NT2/D1 (cell line): ENCODE results near the gene ZNF91.

Source experiments
- SUZ12 ChIP-seq: IDR thresholded peaks from 2 replicates; pipeline ENCODE4 v1.6.1; 2011; ENCODE audit not compliant: insufficient read length, insufficient read depth; ENCODE audit errors: extremely low read depth
- YY1 ChIP-seq: IDR thresholded peaks from 2 replicates; pipeline ENCODE4 v1.6.1; 2011; ENCODE audit not compliant: insufficient read length, insufficient read depth
- ZNF274 ChIP-seq: IDR thresholded peaks from 2 replicates; pipeline ENCODE4 v1.6.1; 2011; ENCODE audit warnings: mild to moderate bottlenecking, low read depth, low read length

GRCh38 chr19:23318143-23318542, 77.1 kb downstream of the ZNF91 start:
- TF ChIP-seq YY1 (no peak), ZNF274 (no peak), SUZ12 (no peak)
